ENCODE results near the gene ZEB1.

ZEB1 gene

GRCh38 chr10:31294558-31294957 is 24.5 kb upstream of the ZEB1 start:
- no peaks in the 10 kb centered on the region for H3K36me3 ChIP-seq (ENCODE audit: insufficient read depth, low read length)
- H3K4me3 ChIP-seq (ENCODE audit: low read depth, low read length), result no peak overlapping the region
- no peak overlapping the region for H3K27ac ChIP-seq (ENCODE audit: low read depth, low read length)
- no peaks in the 10 kb centered on the region for H3K79me2 ChIP-seq (ENCODE audit: control insufficient read depth, insufficient read depth, low read length, unreplicated experiment)
- peaks cover 5% of the 10 kb centered on the region for H3K4me1 ChIP-seq (ENCODE audit: control insufficient read depth, insufficient read depth, low read length, unreplicated experiment)
- no peaks in the 10 kb centered on the region for H3K27me3 ChIP-seq (ENCODE audit: insufficient read depth, low read length)
- H2AFZ ChIP-seq (ENCODE audit: low read length, unreplicated experiment), result no peak overlapping the region

- no peaks in the 10 kb centered on the region for H3K36me3 ChIP-seq (ENCODE audit: insufficient read depth, low read length)
- peaks cover 5% of the 10 kb centered on the region for H3K4me1 ChIP-seq (ENCODE audit: control insufficient read depth, insufficient read depth, low read length, unreplicated experiment)
- H3K4me3 ChIP-seq (ENCODE audit: low read depth, low read length), result no peak overlapping the region
- H3K79me2 ChIP-seq (ENCODE audit: control insufficient read depth, insufficient read depth, low read length, unreplicated experiment), result no peaks in the 10 kb centered on the region
- H3K27ac ChIP-seq (ENCODE audit: low read depth, low read length), result no peak overlapping the region
- H3K27me3 ChIP-seq (ENCODE audit: insufficient read depth, low read length), result no peaks in the 10 kb centered on the region
- no peak overlapping the region for H2AFZ ChIP-seq (ENCODE audit: low read length, unreplicated experiment)
These were observed 22.3 kb upstream of the ZEB1 start for GRCh38 chr10:31296754-31297153.

GRCh38 chr10:31299119-31299518 is 19.9 kb upstream of the ZEB1 start:
- Histone ChIP-seq H3K79me2 (ENCODE audit: control insufficient read depth, insufficient read depth, low read length, unreplicated experiment) (no peaks in the 10 kb centered on the region), H3K27ac (ENCODE audit: low read depth, low read length) (no peak overlapping the region), H3K27me3 (ENCODE audit: insufficient read depth, low read length) (no peaks in the 10 kb centered on the region), H3K36me3 (ENCODE audit: insufficient read depth, low read length) (no peaks in the 10 kb centered on the region), H2AFZ (ENCODE audit: low read length, unreplicated experiment) (no peak overlapping the region), H3K4me1 (ENCODE audit: control insufficient read depth, insufficient read depth, low read length, unreplicated experiment) (peaks cover 8% of the 10 kb centered on the region), H3K4me3 (ENCODE audit: low read depth, low read length) (no peak overlapping the region)

- H3K4me3 ChIP-seq (ENCODE audit: low read depth, low read length), result no peak overlapping the region
- peaks cover 14% of the 10 kb centered on the region for H3K4me1 ChIP-seq (ENCODE audit: control insufficient read depth, insufficient read depth, low read length, unreplicated experiment)
- no peak overlapping the region for H3K27ac ChIP-seq (ENCODE audit: low read depth, low read length)
- H3K36me3 ChIP-seq (ENCODE audit: insufficient read depth, low read length), result no peaks in the 10 kb centered on the region
- no peaks in the 10 kb centered on the region for H3K27me3 ChIP-seq (ENCODE audit: insufficient read depth, low read length)
- H2AFZ ChIP-seq (ENCODE audit: low read length, unreplicated experiment), result no peak overlapping the region
- no peaks in the 10 kb centered on the region for H3K79me2 ChIP-seq (ENCODE audit: control insufficient read depth, insufficient read depth, low read length, unreplicated experiment)
These were observed 15.8 kb upstream of the ZEB1 start for GRCh38 chr10:31303212-31303611.

GRCh38 chr10:31304291-31304970 is 14.6 kb upstream of the ZEB1 start:
- Histone ChIP-seq H3K27ac (ENCODE audit: low read depth, low read length) (peak overlapping the region; percentile 18), H3K79me2 (ENCODE audit: control insufficient read depth, insufficient read depth, low read length, unreplicated experiment) (no peaks in the 10 kb centered on the region), H3K4me1 (ENCODE audit: control insufficient read depth, insufficient read depth, low read length, unreplicated experiment) (peaks cover 9% of the 10 kb centered on the region), H3K4me3 (ENCODE audit: low read depth, low read length) (no peak overlapping the region), H3K36me3 (ENCODE audit: insufficient read depth, low read length) (no peaks in the 10 kb centered on the region), H2AFZ (ENCODE audit: low read length, unreplicated experiment) (no peak overlapping the region), H3K27me3 (ENCODE audit: insufficient read depth, low read length) (no peaks in the 10 kb centered on the region)

- Histone ChIP-seq H3K79me2 (ENCODE audit: control insufficient read depth, insufficient read depth, low read length, unreplicated experiment) (peaks cover 19% of the 10 kb centered on the region), H3K27ac (ENCODE audit: low read depth, low read length) (no peak overlapping the region), H2AFZ (ENCODE audit: low read length, unreplicated experiment) (no peak overlapping the region), H3K36me3 (ENCODE audit: insufficient read depth, low read length) (no peaks in the 10 kb centered on the region), H3K27me3 (ENCODE audit: insufficient read depth, low read length) (no peaks in the 10 kb centered on the region), H3K4me1 (ENCODE audit: control insufficient read depth, insufficient read depth, low read length, unreplicated experiment) (peaks cover 37% of the 10 kb centered on the region), H3K4me3 (ENCODE audit: low read depth, low read length) (no peak overlapping the region)
These were observed 5.6 kb upstream of the ZEB1 start for GRCh38 chr10:31313396-31313795.

GRCh38 chr10:31314256-31315150 is 4.5 kb upstream of the ZEB1 start:
- Histone ChIP-seq H3K36me3 (ENCODE audit: insufficient read depth, low read length) (no peaks in the 10 kb centered on the region), H2AFZ (ENCODE audit: low read length, unreplicated experiment) (no peak overlapping the region), H3K27ac (ENCODE audit: low read depth, low read length) (peak overlapping the region; percentile 66), H3K4me3 (ENCODE audit: low read depth, low read length) (no peak overlapping the region), H3K4me1 (ENCODE audit: control insufficient read depth, insufficient read depth, low read length, unreplicated experiment) (peaks cover 37% of the 10 kb centered on the region), H3K79me2 (ENCODE audit: control insufficient read depth, insufficient read depth, low read length, unreplicated experiment) (peaks cover 25% of the 10 kb centered on the region), H3K27me3 (ENCODE audit: insufficient read depth, low read length) (no peaks in the 10 kb centered on the region)

GRCh38 chr10:31315453-31315852 is 3.6 kb upstream of the ZEB1 start:
- H3K27me3 ChIP-seq (ENCODE audit: insufficient read depth, low read length), result no peaks in the 10 kb centered on the region
- peaks cover 37% of the 10 kb centered on the region for H3K4me1 ChIP-seq (ENCODE audit: control insufficient read depth, insufficient read depth, low read length, unreplicated experiment)
- no peak overlapping the region for H2AFZ ChIP-seq (ENCODE audit: low read length, unreplicated experiment)
- no peak overlapping the region for H3K4me3 ChIP-seq (ENCODE audit: low read depth, low read length)
- H3K27ac ChIP-seq (ENCODE audit: low read depth, low read length), result peak overlapping the region; percentile 66
- H3K79me2 ChIP-seq (ENCODE audit: control insufficient read depth, insufficient read depth, low read length, unreplicated experiment), result peaks cover 33% of the 10 kb centered on the region
- no peaks in the 10 kb centered on the region for H3K36me3 ChIP-seq (ENCODE audit: insufficient read depth, low read length)

- Histone ChIP-seq H2AFZ (ENCODE audit: low read length, unreplicated experiment) (no peak overlapping the region), H3K4me1 (ENCODE audit: control insufficient read depth, insufficient read depth, low read length, unreplicated experiment) (peaks cover 46% of the 10 kb centered on the region), H3K79me2 (ENCODE audit: control insufficient read depth, insufficient read depth, low read length, unreplicated experiment) (peaks cover 50% of the 10 kb centered on the region), H3K4me3 (ENCODE audit: low read depth, low read length) (peak overlapping the region; percentile 87; the same call in 1 of the 2 replicates), H3K27ac (ENCODE audit: low read depth, low read length) (peak overlapping the region; percentile 28; the same call in 1 of the 2 replicates), H3K36me3 (ENCODE audit: insufficient read depth, low read length) (no peaks in the 10 kb centered on the region), H3K27me3 (ENCODE audit: insufficient read depth, low read length) (no peaks in the 10 kb centered on the region)
These were observed 1.8 kb upstream of the ZEB1 start for GRCh38 chr10:31317171-31317570.

- Histone ChIP-seq H3K79me2 (ENCODE audit: control insufficient read depth, insufficient read depth, low read length, unreplicated experiment) (peaks cover 57% of the 10 kb centered on the region), H3K36me3 (ENCODE audit: insufficient read depth, low read length) (no peaks in the 10 kb centered on the region), H3K4me3 (ENCODE audit: low read depth, low read length) (peak overlapping the region; percentile 87), H2AFZ (ENCODE audit: low read length, unreplicated experiment) (peak overlapping the region; percentile 58), H3K27ac (ENCODE audit: low read depth, low read length) (peak overlapping the region; percentile 57), H3K27me3 (ENCODE audit: insufficient read depth, low read length) (no peaks in the 10 kb centered on the region), H3K4me1 (ENCODE audit: control insufficient read depth, insufficient read depth, low read length, unreplicated experiment) (peaks cover 48% of the 10 kb centered on the region)
These were observed 1.2 kb upstream of the ZEB1 start for GRCh38 chr10:31317652-31318381.
